ENCODE measurements around the gene CADM1.

Gene CADM1

DNA sequence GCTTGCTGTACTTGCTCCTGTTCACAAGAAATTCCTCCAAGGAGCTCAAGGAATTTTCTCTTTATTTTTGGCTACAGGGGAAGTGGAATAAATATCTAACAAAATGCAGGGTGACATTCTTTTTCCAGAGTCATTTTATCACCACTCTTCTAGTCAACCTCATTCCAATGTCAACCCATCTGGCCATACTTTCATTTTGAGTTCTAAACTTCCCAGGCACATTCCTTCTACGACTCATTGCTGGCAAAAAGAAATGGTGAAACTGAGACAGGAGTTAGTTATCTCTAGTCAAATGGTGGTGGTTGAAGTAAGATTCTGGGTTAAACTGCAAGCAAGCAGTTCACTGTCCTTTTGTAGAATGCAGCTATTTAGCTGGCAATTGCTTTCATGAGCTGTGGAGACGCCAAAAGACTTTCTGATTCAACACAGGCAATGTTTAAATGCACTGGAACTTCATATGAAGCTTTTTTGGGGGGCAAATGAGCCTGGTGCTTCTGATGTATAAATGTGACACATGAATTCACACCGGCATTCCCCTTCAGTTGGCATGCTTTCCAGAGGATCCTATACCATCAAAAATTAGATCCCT, 304.6 kb downstream of the CADM1 start:
- no peak for DNase-seq

DNA sequence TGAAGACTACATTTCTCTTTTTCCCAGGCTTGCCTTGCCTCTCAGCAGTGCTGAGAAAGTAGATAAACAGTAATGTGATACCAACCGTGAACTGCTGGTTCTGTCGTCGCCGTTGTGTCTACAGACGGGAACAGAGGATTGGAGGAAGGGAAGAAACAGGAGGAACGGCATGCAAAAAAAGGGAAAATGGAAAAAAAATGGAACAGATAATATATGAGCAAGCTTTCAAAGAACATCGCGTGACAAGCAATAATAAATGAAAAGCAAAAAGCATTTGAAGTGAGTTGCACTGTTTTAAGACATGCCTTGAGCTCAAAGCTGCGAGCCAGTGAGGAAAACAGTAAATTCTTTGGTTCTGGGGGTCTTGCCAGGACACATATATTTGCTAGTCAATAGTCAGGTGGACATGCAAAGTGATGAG, 305.9 kb downstream of the CADM1 start:
- DNase-seq: no peak

DNA sequence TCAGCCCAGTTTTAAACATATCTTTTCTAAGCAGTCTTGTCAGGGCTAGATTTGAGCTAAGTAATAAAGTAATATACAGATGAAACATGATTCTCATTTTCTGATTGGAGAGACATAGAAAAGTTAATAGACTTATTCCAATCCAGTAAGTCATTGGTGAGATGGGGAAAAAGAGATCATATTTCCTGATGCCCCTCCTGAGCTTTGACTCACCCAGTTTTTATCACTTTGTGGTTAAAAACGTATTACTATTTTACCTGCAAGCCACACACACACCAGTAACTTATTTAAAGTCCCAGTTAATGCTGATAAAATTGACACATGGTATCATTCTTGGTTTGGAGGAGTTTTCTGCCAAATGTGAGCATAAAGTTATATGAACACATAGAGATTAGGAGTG, 306.8 kb downstream of the CADM1 start:
- no peak for DNase-seq

DNA sequence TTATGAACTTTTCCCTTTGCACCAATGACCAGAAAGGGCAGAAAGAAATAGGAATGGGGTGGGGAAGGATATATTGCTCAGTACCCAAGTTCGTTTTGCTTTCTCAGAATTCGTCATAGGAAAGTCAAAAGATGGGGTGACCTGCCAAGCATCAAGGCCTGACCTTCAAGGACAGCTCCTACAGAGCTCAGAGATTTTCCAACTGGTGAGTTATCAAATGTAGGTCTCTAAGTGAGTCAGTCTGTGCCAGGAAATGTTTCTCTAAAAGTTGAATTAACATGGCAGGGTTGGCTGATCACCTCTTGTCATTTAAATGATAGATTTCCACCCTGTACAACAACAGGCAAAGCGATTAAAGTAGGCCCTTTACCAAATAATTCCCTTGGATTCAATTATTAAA, 307.2 kb downstream of the CADM1 start:
- DNase-seq: no peak

DNA sequence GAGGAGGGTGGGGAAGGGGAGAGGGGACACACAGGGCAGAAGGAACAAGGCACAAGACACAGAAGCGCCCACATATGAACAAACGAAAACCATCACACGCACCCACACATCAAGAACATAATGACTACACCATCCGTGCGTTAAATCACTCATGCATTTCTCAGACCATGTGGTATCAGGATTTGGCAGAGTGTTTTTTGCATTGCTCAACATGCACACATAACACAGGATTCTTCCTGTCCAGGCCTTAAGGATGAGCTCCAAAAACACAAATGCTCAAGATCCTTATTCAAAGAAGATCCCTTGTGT, 309.5 kb downstream of the CADM1 start:
- DNase-seq: no peak

DNA sequence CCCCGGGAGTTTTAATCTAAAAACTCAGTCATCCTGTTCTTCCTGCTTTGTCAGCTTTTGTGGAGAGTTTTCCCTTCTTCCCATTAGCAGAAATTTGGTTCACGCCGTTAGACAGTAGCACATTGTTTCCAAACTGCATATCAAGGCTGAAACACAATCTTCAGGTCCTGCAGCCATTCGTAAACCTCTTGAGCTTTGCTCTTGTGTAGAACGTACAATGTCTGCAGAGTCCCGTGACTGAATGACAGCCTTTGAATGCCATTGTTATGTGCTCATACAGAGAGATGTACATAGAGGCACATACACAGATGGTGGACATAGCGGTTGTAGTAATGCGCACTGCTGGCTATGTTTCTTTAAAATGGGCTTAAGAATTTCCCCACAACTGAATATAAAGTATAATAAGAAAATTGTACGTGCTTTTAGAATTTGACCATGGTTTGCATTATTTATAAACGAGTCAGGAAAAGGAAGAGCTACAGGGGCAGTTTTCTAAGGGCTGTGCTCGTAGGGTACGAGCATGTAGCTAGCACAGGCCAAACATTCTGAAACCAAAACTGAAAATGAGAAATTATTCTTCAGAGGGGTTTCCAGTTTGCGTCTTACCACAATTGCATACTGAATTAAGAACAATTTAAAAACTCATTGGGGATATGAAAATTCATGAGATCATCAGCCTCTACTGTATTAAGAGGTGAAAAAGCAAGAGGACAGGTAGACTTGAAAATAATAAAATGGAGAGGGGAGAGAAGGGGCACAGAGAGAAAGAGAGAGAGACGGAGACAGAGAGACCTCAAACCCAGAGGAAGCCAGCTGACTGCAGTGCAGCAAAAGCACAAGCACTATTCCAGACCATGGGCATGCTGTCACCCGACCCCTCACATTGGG, 310.1 kb downstream of the CADM1 start:
- no peak for DNase-seq

DNA sequence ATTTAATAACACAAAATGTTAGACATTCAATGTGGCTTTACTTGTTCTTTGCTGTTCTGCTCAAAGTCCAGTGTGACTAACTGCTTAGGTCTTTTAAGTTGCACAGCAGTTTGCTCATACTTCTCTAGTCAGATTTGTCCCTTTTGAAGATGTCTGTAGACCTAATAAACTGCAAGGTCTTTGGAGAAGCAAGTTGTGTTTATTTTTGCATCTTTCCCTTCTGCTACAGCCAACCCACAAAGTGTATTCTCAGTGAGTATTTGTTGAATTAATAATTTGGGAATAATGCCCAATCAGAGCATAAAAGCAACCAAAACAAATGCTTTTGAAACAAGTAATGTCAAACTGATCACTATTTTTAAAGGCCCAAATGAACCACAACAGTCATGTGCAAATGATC, 312.5 kb downstream of the CADM1 start:
- no peak for DNase-seq

DNA sequence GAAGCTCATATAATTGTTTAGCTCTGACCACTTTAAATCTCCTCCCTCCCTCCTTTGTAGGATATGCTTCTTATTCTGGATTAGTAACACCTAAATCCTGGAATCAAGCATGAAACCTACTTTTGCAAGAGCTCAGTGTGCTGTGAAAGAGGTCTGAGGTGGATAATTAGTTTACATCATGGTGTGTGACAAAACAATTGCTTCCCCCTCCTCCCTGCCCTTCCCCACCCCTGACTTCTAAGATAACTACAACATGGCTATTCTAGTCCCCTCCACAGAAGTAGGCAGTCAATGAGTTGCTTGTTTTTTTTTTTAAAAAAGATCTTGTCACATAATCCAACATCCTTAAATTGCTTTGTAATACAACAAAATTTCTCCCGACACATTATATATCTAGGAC, 314.0 kb downstream of the CADM1 start:
- no peak for DNase-seq

DNA sequence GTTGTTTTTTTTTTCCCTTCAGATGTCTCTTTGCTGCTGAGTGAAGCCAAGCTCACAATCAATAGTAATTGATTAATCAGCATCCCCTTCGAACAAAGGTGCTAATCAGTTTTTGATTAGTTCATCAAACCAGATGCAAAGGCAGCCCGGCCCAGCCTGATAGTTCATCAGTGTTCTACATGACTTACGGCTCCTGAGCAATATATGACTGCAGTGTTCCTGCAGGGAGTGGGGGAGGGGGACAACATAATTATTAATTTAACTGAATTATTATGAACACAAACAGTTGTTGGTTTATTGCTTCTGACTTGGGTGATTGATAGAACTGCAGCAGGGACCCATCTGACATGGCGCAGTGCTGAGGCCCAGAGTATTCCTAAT, 315.3 kb downstream of the CADM1 start:
- no peak for DNase-seq

DNA sequence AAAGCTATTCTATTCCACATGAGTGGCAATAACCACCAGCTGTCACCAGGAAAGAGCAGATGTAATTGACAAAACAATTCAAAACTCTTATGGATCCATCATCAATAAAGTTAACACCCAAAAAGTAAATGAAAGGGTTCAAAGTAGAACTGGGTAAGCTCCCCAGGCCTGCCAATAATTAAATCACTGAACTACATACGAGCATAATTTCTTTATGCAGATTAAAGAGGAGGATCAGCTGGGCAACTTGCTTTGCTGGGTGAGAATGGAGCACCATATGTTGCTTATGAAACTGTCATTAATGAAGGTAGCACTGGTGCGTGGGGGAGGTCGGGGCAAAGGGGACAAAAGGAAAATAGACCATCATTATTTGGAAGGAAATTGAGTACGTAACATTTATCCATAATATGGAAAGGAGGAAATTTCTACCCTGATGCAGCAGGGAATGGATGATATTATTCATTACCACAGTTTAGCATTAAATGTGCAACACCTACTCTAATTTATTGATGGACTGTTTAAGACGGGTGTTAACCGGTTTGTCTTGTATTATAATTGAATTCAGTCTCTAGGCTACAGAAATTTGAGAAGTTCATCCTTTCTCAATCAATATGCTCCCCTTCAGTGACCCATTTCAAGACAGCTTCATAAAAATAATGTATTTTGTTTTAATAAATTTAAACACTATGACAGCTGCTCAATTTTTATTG, 315.9 kb downstream of the CADM1 start:
- DNase-seq: no peak

DNA sequence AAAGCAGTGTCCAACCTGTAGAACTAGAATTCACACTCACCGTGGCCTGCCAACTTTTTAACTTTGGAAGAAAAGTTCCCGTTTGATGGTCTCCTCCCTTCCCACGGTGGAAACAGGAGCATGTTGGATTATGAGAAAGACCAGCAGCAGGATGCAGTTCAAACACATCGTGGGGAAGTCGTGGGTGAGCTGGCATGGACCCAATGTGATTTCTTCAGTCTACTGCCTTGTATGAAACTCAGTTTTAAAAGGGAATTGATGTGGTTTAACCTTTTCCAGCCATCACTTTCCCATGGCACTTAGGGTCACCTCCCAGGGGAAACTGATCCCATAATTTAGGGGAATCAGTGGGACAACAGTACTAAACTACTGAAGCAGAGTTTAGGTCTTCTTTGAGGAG, 318.3 kb downstream of the CADM1 start:
- no peak for DNase-seq

DNA sequence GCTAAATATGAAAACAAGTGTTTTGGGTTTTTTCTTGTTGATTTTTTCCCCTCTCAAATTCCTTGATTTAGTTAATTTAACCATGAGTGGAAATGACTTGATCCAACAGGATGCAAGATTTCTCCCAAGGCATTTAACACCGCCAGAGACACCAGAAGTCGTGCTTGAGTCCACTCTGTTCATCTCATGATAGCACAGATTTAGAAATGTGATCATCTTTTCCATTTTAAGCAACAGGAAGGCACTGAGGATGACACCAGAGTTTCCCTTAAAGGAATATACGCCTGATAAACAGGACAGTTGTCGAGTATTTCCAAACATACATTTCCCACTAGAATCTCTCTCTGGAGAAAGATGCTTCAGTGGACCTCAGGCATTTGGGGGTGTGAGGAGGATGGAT, 318.7 kb downstream of the CADM1 start:
- DNase-seq: no peak

DNA sequence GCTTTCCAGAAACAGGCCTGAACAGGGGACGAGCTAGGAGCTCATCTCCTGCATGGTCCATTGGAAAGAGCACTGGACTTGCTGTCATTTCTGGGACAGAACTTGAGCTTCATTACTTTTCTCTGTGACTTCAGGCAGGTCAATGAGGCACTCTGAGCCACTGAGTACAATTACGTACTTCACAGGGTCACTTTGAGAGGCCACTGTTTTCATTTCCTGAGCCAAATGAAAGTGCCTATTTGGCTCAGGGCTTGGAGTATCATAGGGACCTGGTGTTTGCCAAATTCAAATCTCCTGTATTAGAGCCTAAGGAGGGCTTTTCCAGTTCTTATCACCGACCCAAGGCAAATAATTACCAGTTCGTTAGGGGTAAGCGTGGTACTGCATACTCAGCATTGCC, 319.3 kb downstream of the CADM1 start:
- DNase-seq: no peak

DNA sequence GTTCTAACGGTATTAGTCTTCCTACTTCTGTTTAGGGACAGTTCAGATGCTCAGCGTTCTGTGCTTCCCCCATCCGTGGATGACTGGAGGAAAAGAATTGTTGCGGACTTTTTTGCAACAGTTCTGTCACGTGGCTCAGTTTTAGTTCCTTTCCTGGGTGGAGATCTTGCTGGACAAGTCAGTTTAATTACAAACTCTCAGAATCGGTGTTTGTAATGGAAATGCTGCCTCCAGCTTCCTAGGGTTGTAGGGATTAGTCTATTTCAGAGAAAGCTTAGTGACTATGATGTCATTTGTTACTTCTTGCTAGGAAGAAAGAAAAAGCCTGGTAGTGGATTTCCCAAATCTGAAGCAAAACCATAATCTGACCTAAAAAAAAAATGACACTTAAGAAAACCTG, 320.4 kb downstream of the CADM1 start:
- no peak for DNase-seq

DNA sequence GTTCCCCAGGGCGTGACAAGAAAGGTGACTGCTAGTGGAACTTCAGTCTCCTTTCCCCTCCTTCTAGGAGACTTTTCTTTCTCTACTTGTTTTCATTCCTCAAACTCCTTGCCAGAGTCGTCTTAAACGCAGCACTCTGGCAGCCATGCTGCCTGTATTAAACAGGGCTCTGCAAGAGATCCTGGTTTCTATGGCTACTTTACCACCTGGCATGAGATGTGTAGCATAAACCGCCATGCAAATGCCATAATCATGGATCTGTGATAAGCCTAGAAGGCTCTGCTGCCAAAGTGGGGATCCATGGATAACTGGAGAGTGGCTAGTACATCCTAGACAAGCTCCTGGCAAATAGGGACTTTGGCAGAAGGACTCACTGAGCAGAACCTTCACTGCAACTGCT, 321.1 kb downstream of the CADM1 start:
- no peak for DNase-seq

DNA sequence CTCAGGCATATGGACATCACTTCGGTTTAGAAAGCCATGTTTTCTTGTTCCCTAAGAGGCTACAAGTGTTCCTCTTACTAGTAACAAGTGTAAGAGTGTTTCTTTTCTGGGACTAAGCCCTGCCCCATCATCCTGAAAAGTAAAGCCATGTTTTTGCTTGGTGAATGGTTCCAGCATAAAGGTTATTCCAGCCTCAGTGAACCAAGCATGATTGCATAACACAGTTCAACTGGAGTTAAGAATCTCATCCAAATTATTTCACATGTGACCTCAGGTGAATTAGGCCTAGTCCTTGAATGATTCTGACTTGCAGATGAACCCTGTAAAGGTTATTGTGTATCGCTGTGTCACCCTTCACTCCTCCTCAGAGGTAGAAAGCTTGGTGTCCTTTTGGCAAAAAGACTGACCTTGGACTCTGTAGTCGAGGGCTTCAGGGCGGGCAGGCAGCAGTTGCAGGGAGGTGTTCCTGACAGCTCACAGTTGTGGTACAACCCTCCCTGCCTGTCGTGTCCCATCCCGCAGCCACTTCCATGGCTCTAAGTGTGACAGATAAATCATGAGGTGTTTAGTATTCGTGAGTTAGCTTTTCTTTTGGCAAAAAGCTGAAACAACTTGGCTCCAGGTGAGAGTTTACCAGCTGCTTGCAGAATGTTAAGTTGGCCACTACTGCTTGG, 321.8 kb downstream of the CADM1 start:
- no peak for DNase-seq

DNA sequence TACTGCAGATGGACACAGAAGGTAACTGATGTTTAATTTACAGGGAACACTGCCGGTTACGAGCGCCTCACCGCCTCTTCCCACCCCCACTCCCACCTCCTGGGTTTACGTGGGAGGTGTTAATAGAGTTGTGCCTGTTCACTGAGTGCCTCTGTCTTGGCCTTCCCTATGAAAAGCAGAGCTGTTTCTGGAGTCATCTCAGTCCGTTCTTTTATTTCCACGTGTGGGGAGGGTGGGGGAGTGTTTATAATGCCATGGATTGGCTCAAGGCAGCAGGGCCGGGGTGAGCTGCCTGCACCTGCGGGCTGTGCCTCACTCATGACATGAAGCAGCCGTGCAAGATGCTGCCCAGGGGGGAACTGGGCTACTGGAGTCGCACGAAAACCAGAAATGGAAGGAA, 322.7 kb downstream of the CADM1 start:
- no peak for DNase-seq

DNA sequence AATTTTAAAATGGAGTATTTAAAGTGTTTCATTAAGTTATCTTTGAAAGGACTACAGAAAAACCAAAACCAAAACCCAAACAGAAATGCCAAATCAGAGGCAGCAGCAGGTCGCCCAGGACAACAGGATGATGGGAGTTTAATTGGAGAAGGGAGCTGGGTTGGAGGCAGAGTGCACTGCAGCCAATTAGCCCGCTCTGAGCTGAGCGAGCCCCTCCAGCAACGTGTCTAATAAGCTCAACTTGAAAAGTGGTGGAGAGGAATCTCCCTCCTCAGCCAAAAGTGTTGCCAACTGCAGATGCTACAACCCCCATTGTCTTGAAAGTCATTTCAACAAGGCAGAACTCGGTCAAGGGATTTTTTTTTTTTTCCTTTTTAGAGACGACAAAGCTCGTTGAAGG, 323.9 kb downstream of the CADM1 start:
- no peak for DNase-seq

DNA sequence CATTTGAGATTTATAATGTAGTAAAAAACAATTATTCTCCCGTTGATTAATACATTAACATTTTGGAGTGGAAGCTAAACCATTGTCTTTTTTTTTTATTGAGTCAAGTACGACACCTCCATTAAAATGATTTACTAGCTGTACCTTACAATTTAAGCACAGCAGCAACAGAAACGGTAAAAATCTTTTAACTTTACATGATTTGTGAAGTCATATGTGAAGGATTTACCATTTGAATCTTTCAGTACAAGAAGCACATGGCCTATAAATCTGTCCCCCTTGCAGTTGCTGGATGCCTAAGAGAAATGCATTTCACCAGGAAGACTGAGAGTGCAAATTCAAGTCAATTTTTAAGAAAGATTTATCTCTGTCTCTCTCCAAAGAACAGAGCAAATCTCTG, 324.6 kb downstream of the CADM1 start:
- no peak for DNase-seq

DNA sequence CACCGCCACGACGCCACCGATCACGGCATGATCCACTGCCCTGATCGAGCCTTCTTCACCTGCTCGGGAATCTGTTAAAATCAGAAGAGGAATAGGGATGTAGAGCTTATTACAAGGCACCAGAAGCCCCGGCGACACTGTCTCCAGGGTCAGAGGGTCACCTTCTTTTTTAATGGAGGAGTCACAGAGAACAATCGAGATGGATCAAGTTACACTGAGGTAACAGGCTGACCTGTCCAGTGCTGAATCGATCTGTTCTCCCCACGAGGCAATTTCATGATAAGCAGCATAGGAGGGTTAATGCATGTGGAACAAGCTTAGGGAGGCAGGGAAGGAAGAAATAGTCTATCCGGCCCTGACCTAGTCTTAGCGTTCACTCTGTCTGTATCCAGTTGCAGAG, 325.5 kb downstream of the CADM1 start:
- DNase-seq: no peak

DNA sequence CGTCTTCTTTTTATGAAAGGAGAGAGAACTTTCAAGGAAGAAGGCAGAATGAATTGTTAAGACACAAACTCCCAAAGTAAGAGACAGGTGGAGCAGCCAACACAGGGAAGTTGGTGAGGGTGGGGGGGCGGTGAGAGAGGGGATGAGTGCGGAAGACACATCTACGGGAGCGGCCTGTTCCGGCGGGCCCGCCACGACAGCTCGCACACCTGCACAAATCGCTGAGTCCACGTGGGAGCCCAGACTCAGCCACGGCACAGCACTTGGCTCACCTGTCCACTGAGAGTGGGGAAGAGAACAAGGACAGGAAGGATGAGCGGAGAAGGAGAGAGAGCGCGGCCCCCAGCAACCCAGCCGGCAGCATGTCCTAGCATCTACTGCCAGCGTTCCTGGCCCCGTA, 331.1 kb downstream of the CADM1 start:
- no peak for DNase-seq

DNA sequence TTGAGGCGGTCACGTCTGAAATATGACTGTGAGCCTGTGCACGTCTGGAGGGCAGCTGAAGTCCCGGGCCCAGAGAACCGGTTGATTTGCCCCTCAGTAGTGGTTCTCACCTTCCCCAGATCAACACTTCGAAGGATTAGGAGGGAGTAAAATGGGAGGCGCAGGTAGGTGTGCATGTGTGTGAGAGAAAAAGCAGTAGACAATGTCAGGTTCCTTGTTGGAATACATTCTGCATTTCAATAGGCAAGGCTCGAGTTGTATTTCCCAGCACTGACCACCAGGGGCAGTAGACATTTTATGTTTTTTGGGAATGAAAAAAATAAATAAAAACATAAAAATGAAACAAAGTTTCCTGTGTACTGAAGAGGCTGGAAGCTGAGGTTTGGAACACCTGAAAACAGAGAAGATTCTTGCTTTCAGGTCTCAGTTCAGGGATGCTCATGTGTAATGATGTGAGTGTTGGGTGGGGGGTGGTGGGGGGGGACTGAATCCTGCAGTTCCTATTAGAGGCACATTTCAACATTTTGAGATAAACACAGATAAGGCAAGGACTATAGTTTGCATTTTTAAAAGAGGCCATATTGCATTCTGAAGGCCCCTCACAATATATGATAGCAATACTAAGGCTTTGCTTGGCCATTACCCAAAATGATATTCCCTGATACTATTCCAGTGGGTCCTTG, 333.9 kb downstream of the CADM1 start:
- DNase-seq: no peak

DNA sequence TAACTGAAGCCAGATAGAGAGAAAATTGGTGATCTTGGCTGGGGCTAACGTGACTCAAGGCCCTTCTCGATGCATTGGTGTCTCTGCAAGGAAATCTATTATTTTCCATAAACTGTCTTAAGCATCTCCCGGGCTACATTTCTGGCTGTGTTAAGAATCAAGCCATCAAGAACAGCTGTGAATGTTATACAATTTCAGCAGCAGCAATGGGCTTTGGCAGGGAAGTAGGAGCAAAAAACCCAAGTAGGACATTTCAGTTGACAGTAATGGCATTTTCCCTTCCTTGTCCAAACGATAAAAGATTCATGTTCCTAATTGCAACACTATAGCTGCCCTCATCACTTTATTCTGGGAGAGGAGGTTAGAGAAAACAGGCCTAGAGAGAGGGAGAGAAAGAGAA, 335.0 kb downstream of the CADM1 start:
- no peak for DNase-seq

Data from amniotic stem cell (primary cell).